Endodermal cell (in vitro differentiated cells): ENCODE measurements around the gene KHDRBS2. TPM values are rescaled to one million over a fixed set of nuclear protein-coding genes. Genes with fewer than 3 reads are reported as not detected.

Source experiments
- DNase-seq: peaks from one replicate; pipeline ENCODE4 v3.0.0-alpha.2; 2017
- H3K27ac ChIP-seq: 2 replicates; pipeline ENCODE4 v1.5.1; 2013; ENCODE audit warnings: mild to moderate bottlenecking, low read depth, low read length, moderate library complexity
- H3K27me3 ChIP-seq: 2 replicates; pipeline ENCODE4 v1.6.1; 2013; ENCODE audit warnings: mild to moderate bottlenecking, low read length, moderate library complexity; ENCODE audit not compliant: insufficient read depth, control insufficient read depth, poor library complexity, severe bottlenecking
- H3K36me3 ChIP-seq: 2 replicates; pipeline ENCODE4 v1.7.0; 2013; ENCODE audit warnings: mild to moderate bottlenecking, low read length, moderate library complexity; ENCODE audit not compliant: control insufficient read depth, insufficient read depth
- H3K4me1 ChIP-seq: one replicate; pipeline ENCODE4 v1.7.0; 2013; ENCODE audit warnings: low read length; ENCODE audit not compliant: control insufficient read depth, insufficient read depth
- H3K4me3 ChIP-seq: 2 replicates; pipeline ENCODE4 v1.5.1; 2013; ENCODE audit warnings: mild to moderate bottlenecking, low read length, moderate library complexity
- H3K9ac ChIP-seq: 2 replicates; pipeline ENCODE4 v1.6.1; 2013; ENCODE audit warnings: mild to moderate bottlenecking, low read length, moderate library complexity; ENCODE audit not compliant: poor library complexity, severe bottlenecking; ENCODE audit errors: extremely low read depth
- H3K9me3 ChIP-seq: 2 replicates; pipeline ENCODE4 v1.6.1; 2013; ENCODE audit warnings: mild to moderate bottlenecking, low read length, moderate library complexity; ENCODE audit not compliant: control insufficient read depth
- H3K27ac Mint-ChIP-seq: 2 replicates; pipeline ENCODE4 v1.8.0; 2020; ENCODE audit warnings: mixed read lengths
- H3K27me3 Mint-ChIP-seq: 2 replicates; pipeline ENCODE4 v1.8.0; 2021; ENCODE audit warnings: mild to moderate bottlenecking, mixed read lengths; ENCODE audit not compliant: insufficient read depth
- H3K36me3 Mint-ChIP-seq: 2 replicates; pipeline ENCODE4 v1.8.0; 2020; ENCODE audit warnings: low read depth, mixed read lengths
- H3K4me1 Mint-ChIP-seq: 2 replicates; pipeline ENCODE4 v1.8.0; 2020; ENCODE audit warnings: mixed read lengths
- H3K4me3 Mint-ChIP-seq: 2 replicates; pipeline ENCODE4 v1.8.0; 2020; ENCODE audit warnings: mild to moderate bottlenecking, moderate library complexity, mixed read lengths
- H3K9me3 Mint-ChIP-seq: 2 replicates; pipeline ENCODE4 v1.8.0; 2020; ENCODE audit warnings: mild to moderate bottlenecking, mixed read lengths
- WGBS, 2 experiments: methylation state at CpG; one replicate each; pipeline versions ENCODE4 v1.1.5 to v1.1.7; 2013; ENCODE audit warnings: missing lambda C conversion rate in 2 of 2, mixed read lengths in 1 of 2; ENCODE audit not compliant: insufficient coverage in 1 of 2, insufficient read length in 1 of 2; 5-methylcytosine and 5-hydroxymethylcytosine counted together
- total RNA-seq, 2 donors: library from RNA; stranded (reverse); fragmentation: NEBNext Ultra II Directional in 1 of 2; extraction: Animal tissue kit (Norgen Biotek cat#: 25700) in 1 of 2; gene quantifications; 2 replicates in 1 of 2; 3 replicates in 1 of 2; pipeline ENCODE4 v1.2.1, GENCODE V29; 2021
- TF ChIP-seq, protein P1 (sequence below): fragments of 200-600 bp; sonication (generic); conservative IDR thresholded peaks from 2 replicates; pipeline ENCODE4 v1.5.0; 2021; ENCODE audit warnings: antibody characterized with exemption, mild to moderate bottlenecking

Gene KHDRBS2
- total RNA-seq, 2 donors from 2014 or later: 11.4 to 29.0 TPM

DNA sequence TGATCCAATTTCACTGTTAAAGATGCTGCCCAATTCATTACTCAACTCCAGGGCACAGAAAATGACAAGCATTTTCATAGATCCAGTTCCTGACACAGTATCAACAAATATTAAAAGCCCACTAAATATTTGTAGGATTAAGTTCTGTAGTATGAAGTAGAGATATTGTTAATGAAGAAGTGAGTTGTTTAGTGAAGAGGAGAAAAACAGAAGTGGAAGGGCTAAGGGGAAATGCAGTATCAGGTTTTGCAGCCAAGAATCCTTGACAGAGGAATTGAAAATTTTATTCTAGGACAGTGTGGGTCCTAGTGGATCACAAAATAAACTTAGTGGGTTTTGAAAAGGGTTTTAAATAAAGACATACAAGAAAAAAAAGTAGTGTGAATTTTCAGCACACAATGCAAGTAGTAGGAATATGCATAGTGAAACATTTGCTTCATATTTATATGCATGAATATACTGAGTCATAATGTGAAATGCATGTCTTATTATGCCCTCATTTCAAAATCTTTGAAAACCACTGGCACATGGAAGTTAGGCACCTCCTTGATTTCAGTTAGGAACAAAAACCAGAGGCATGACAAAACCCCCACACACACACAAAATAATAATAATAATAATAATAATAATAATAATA is 338.6 kb downstream of the KHDRBS2 start:
- no peak overlapping the region for H3K9ac ChIP-seq
- H3K27ac ChIP-seq: no peak overlapping the region
- H3K36me3 ChIP-seq: no peaks in the 10 kb centered on the region
- Mint-ChIP-seq H3K9me3 (no peaks in the 10 kb centered on the region), H3K4me1 (no peaks in the 10 kb centered on the region), H3K4me3 (no peak overlapping the region), H3K36me3 (no peaks in the 10 kb centered on the region), H3K27me3 (no peaks in the 10 kb centered on the region), H3K27ac (no peak overlapping the region)
- no peaks in the 10 kb centered on the region for H3K4me1 ChIP-seq
- H3K4me3 ChIP-seq: no peak overlapping the region
- no peaks in the 10 kb centered on the region for H3K9me3 ChIP-seq
- TF ChIP-seq, protein P1, sequence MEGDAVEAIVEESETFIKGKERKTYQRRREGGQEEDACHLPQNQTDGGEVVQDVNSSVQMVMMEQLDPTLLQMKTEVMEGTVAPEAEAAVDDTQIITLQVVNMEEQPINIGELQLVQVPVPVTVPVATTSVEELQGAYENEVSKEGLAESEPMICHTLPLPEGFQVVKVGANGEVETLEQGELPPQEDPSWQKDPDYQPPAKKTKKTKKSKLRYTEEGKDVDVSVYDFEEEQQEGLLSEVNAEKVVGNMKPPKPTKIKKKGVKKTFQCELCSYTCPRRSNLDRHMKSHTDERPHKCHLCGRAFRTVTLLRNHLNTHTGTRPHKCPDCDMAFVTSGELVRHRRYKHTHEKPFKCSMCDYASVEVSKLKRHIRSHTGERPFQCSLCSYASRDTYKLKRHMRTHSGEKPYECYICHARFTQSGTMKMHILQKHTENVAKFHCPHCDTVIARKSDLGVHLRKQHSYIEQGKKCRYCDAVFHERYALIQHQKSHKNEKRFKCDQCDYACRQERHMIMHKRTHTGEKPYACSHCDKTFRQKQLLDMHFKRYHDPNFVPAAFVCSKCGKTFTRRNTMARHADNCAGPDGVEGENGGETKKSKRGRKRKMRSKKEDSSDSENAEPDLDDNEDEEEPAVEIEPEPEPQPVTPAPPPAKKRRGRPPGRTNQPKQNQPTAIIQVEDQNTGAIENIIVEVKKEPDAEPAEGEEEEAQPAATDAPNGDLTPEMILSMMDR: no peak
- H3K27me3 ChIP-seq: no peaks in the 10 kb centered on the region
- no peak for DNase-seq

DNA sequence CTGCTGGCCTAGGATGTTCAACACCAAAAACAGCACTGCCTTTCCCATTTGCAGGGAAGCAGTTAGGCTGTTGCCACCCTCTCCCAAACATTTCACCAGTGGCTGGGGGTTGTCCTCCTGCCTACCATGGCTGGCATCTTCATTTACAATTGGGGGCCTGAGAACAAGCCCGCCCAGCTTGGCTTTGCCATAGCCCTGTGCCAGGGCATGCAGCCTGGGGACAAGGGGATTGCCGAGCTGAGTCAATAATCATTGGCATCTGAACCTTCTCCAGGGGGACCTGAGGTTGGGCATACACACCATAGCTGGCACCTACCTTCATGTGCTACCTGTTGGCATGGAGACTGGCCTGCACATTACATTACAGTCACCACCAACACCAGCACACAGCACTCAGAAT is 345.1 kb downstream of the KHDRBS2 start:
- H3K36me3 Mint-ChIP-seq: no peaks in the 10 kb centered on the region
- H3K4me3 Mint-ChIP-seq: no peak overlapping the region
- Histone ChIP-seq H3K4me3 (no peak overlapping the region), H3K9me3 (no peaks in the 10 kb centered on the region), H3K36me3 (no peaks in the 10 kb centered on the region), H3K9ac (no peak overlapping the region), H3K27ac (no peak overlapping the region), H3K27me3 (no peaks in the 10 kb centered on the region), H3K4me1 (no peaks in the 10 kb centered on the region)
- H3K27me3 Mint-ChIP-seq: no peaks in the 10 kb centered on the region
- H3K4me1 Mint-ChIP-seq: no peaks in the 10 kb centered on the region
- H3K9me3 Mint-ChIP-seq: no peaks in the 10 kb centered on the region
- DNase-seq: no peak
- H3K27ac Mint-ChIP-seq: no peak overlapping the region
- WGBS, 2 experiments: 93 to 100% methylated on average over 2 of the region's 2 CpGs
- TF ChIP-seq, protein P1: no peak

DNA sequence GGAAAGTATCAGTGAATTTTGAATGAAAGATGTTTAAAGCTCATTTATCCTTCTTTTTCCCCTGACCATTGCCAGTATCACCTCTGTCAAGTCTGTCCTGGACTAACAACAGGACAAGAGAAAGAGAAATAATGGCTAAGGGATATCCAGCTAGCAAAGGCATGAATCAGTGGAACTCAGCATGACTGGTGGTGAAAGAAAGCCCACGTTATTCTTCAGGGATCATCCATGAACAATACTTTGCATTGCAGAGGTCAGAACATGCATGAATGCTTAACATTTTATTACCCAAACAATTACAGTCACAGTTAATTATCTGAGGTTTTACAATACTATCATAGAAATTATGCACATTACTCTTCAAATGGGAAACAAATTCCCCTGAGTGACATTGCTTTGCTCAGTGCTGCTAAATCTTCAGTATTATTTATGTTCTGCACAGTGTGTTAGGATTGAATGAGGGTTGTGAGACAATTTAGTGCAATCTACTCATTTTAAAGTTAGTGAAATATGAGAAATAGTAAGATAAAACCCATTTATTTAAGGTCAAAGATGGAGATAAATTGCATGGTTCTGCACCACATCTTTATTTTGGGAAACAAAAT is 350.7 kb downstream of the KHDRBS2 start:
- DNase-seq: no peak
- no peaks in the 10 kb centered on the region for H3K27me3 ChIP-seq
- no peaks in the 10 kb centered on the region for H3K9me3 ChIP-seq
- H3K4me1 Mint-ChIP-seq: no peaks in the 10 kb centered on the region
- H3K27ac ChIP-seq: no peak overlapping the region
- H3K9me3 Mint-ChIP-seq: no peaks in the 10 kb centered on the region
- TF ChIP-seq, protein P1: no peak
- H3K4me1 ChIP-seq: no peaks in the 10 kb centered on the region
- 79% methylated on average over 1 of the region's 1 CpG; no CpG with 5 or more reads in 1 of the 2 experiments for WGBS, 2 experiments
- no peak overlapping the region for H3K9ac ChIP-seq
- H3K27me3 Mint-ChIP-seq: no peaks in the 10 kb centered on the region
- no peak overlapping the region for H3K4me3 ChIP-seq
- no peak overlapping the region for H3K27ac Mint-ChIP-seq
- no peaks in the 10 kb centered on the region for H3K36me3 ChIP-seq
- no peaks in the 10 kb centered on the region for H3K36me3 Mint-ChIP-seq
- H3K4me3 Mint-ChIP-seq: no peak overlapping the region
